ENCODE data around the gene NSD2. TPM values are rescaled to one million over a fixed set of nuclear protein-coding genes. Genes with fewer than 3 reads are reported as not detected.
"Not testable (repeated sequence)": the region's sequence is repeated elsewhere in the genome, so short reads cannot be mapped to it uniquely, and the experiment has no call there.

NSD2 gene
- total RNA-seq, result 237 and 238 TPM in 2 replicates

GRCh38 chr4:1870578-1871443 is at the start of gene NSD2:
Gene NSD2, plus strand, starts transcription at chr4:1871393. Its CDS starts 29,262 bp downstream, at chr4:1900655.
- intact Hi-C loops (cut with micrococcal nuclease), result loop anchor here (1.0 to 10.0 kb wide), 6 partner anchors 15 to 622 kb away; partner anchors contain the start of genes CTBP1, HAUS3, LETM1 and POLN

DNA sequence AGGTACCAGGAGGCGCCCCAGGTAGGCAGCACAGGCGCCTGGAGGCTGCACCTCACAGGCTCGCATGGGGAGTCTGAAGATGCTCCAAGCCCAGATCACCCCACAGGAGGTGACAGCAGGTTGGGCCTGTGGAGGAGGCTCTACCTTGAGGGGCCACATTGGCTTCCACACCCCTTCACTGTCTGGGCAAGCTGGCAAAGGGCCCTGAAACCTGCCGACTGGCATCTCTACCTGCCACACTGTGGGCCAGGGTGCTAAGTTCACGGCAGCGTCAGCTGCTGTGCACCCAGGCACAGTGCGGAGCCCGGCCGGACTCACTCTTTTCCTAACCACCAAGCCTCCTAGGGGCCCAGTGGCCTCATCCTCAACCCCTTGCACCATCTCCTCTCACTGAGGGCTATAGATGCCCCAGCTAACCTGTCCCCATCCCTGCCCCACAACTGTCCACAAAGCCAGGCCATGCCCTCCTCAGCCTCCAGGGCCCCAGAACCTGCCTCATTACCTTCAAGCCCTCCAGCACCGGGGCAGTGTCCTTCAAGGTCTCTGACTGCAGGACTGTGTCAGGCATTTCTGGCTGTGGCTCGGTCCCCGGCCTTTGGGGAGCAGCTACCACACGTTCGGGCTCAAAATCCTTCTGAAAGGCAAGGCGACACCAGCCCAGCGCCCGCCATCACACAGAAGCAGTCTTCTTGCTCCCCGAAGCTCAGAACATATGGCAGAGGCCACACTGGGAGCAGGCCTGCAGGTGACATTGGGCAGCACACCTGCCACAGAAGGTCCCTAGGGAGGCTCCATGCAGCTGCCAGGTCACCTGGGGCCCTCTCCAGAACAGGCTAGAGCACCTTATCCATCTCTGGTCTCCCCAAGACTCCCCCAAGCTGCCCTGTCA is 49.3 kb upstream of the NSD2 start:
- intact Hi-C loops (cut with micrococcal nuclease), result no loop called here

- intact Hi-C loops (cut with micrococcal nuclease), result no loop called here
These were observed 48.3 kb upstream of the NSD2 start for GRCh38 chr4:1822568-1823544.

DNA sequence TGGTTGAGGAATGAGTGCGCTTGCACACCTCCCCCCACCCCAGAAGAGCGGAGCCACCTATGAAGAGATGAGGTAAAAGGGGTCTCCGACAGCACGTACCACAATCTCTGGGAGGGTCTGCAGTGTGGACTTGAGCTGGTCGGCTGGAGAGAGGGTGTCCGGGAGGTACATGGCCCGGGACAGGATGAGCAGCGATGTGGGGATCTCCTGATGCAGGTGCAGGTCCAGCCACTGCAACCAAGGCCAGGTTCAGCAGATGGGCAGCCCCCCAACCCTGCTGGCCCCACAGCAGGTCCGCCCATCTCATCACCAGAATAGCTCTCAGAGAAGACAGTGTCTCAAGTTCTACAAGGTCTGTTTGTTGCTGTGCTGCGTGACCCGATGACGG is 47.7 kb upstream of the NSD2 start:
- intact Hi-C loops (cut with micrococcal nuclease), result no loop called here

DNA sequence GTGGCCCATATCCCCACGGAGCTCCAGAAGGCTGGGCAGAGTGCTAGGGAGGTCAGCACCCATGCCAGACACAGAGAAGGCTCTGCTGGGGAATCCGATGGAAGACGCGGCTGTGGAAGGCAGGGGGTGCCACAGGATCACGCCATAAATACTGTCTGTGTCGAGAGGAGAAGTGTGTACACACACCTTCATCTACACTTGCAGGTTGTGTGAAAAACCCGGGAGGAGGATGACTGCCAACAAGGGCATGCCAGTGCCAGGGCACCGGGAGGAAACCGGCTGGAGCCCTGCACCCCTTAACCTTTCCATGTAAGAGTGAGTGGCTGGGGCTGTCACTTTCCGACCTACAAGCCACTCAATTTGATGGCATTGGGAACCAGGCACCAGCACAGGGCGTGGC is 46.4 kb upstream of the NSD2 start:
- intact Hi-C loops (cut with micrococcal nuclease), result no loop called here

DNA sequence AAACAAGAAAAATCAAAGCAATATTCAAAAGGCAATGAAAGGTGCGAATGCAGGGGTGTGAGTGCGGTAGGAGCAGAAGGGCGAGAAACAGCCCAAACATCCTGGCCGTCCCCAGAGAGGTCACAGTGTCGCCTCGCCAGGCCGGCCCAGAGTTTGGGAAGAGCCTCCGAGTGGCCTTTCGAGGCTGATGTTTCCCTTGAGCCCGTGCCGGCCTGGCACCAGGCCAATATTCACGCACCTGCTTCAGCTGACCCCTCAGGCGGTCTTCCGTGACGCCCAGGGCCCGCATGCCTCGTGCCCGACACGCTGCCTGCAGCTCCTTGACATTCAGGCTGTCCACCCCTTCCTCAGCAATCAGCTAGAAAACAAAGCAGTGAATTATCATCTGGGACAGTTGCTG is 45.9 kb upstream of the NSD2 start:
- intact Hi-C loops (cut with micrococcal nuclease), result no loop called here

DNA sequence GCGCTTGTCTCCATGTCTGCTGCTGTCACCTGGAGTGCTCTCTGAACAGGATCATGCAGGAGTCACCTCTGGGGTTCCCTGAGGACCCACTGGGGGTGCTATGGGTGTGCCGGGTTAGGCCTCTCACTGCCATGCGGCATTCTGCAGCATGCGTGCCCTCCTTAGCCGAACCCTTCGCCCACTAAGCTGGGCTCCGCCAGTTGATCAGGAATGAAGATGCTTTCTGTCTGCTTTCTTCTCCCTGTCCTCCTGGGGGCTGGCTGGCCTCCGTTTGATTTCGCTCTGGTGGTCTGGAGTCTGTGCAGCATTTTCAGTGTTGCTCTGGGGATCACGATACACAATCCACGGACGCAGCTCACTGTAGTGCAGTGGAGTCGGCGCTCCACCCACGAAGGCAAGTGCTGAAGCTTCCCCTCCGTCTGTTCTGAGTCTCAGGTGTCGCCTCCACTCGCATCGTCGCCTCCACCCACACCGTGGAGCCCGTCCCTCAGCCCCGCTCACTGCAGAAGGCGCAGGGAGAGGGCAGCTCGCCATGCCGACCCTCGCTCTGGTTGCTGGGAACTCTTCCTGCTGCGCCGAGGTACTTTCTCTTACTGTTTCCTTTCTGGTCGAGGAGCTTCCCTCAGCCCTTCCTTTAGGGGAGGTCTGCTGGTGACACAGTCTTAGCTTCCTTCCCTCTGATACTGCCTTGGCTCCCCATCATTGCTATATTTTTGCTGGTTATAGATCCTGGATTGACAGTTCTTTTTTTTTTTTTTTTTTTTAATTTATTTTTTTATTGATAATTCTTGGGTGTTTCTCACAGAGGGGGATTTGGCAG is 44.5 kb upstream of the NSD2 start:
- intact Hi-C loops (cut with micrococcal nuclease), result no loop called here

- intact Hi-C loops (cut with micrococcal nuclease), result no loop called here
These were observed 41.0 kb upstream of the NSD2 start for GRCh38 chr4:1830234-1830633.

DNA sequence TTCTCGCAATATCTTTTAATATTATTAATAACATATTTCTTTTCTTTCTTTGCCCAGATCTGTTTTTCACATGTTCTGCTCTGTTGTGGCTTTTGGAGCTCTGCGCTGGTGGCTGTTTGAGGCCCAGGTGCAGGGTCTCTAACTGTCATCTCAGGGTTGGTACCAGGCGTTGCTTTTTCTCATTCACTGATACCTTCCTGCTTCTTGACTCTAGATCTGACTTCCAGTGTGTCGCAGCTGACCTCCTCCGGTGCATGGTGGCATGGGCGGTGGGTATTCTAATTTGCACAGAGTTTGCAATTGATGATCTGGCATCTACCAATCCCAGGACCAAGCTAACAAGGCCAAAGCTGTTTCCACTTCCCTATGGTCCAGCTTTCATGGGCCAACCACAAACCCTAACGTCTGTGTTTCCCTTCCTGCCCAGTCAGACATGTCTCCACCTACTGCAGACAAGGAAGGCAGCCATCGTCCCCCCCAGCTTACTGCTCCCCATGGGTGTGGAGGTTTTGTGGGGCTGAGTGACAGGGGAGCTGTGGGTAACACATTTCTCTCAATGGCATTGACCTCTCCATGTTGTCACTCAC is 40.5 kb upstream of the NSD2 start:
- intact Hi-C loops (cut with micrococcal nuclease), result no loop called here

DNA sequence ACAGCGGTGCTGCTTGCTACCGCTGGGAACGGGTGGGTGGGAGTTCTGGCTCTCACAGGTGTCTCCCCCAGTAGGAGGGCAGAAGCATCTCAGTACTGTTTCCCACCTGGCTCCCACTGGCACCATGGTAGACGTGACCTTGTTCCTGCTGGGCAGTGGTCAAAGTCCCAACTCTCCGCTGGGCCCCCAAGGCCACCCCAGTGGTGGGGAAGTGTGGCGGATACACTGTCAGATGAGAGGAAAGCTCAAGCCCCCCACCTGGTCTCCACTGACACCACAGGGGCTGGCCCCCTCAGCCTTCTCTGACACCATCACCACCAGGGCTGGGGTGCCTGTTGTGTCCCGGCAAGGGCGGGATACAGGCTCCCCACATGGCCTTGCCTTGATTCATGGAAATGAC is 39.9 kb upstream of the NSD2 start:
- intact Hi-C loops (cut with micrococcal nuclease), result no loop called here

DNA sequence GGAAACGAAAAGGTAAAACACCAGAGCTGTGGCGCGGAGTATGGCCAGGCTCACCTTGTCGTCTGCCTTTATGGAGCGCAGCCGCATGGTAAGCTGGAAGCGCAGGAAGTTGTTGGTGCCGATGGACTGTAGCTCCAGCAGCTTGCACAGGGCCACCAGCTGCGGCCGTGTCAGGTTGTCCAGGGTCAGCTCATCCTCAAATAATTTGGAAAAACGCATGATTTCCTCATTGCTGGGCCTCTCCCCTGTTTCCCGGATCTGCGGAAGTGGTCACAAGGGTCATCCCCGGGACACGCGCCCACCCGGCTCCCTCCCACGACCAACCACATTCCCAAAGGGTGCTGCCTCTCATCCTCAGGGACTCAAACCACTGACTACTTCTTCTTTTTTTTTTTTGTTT is 38.5 kb upstream of the NSD2 start:
- intact Hi-C loops (cut with micrococcal nuclease), result no loop called here

DNA sequence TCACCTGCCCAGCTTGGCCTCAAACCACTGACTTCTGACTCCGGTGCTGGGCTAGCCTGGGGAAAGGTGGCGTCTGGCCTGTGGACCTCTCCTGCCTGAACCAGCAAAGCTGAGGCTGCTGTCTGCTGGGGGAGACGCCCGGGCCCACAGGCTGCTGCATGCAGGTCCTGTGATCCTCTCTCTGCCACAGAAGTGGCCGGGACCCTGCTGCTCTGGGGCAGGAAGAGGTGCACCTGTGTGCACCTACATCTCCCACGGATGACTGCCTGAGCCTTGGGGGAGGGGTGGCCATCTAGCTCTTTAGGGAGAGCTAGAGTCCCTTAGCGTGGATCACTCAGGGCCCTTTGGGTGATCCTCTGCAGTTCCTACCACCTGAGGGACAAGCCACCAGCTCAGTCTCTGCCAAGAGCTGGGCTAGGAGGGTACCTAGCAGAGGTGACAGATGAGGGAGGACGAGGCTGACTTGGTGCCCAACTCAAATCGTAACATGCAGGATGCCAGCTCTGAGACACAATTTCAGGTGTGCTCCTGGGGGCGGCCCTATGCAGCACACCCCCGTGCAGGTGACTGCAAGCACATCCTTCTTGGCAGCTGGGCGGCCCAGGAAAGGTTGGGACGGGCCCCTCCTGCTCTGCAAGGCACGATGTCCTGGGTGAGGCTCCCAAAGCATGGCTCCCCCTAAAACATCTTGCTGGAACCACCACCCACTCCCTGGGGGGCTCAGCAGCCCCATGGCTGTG is 37.7 kb upstream of the NSD2 start:
- intact Hi-C loops (cut with micrococcal nuclease), result no loop called here

GRCh38 chr4:1834047-1834775 is 37.0 kb upstream of the NSD2 start:
- intact Hi-C loops (cut with micrococcal nuclease), result no loop called here

- intact Hi-C loops (cut with micrococcal nuclease), result not testable (repeated sequence)
These were observed 35.4 kb upstream of the NSD2 start for GRCh38 chr4:1835836-1836235.

DNA sequence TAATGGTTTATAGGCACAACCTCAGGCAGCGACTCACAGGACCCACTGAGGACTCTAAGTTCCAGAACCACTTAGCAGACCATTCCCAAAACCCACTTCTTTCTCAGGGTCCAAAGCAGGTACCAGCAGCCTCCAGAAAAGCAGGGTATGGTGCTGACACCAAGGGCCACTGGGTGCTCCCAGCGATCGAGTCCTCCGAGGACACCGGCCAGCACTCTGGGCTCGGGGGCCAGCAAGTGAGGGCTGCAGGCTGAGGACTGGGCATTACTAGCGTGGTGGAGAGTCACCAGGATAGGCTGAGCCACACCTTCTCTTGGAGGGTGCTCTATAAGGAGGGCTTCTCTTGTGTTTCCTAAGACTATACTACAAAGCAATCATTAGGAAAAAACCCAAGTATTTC is 34.5 kb upstream of the NSD2 start:
- intact Hi-C loops (cut with micrococcal nuclease), result no loop called here

DNA sequence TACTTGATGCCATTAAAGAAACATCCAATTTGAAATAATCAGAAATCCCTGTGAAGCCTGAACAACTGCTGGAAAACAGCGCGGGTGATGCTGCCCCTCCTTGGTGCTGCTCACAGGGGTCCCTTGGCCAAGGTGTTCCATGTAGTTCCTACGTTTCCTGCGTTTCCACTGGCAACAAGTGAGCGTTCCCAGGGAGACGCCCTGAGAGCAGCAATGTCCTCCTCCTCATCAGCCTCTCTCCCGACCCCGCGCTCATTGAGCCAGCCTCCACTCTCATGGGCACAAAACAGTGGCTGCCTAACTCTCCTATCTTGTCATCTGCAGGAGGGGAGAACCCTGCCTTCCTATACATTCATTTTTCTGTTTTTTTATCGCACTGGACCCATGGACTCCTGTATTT is 34.1 kb upstream of the NSD2 start:
- intact Hi-C loops (cut with micrococcal nuclease), result no loop called here

GRCh38 chr4:1839282-1839681 is 31.9 kb upstream of the NSD2 start:
- intact Hi-C loops (cut with micrococcal nuclease), result no loop called here

- intact Hi-C loops (cut with micrococcal nuclease), result no loop called here
These were observed 29.8 kb upstream of the NSD2 start for GRCh38 chr4:1841201-1841886.

Data from T-helper 2 cell treated with Interferon-gamma antibody and Interleukin-4, amounts not matched to agents 100 ng/mL and 5 ng/mL, for 36 hours (primary cell).